GM18519 (cell line): ENCODE data around the gene NUP205.
"Not testable (repeated sequence)": the region's sequence is repeated elsewhere in the genome, so short reads cannot be mapped to it uniquely, and the experiment has no call there.

Source experiments
- ATAC-seq: cut with Tn5 transposase; IDR thresholded peaks from one replicate; pipeline ENCODE4 v1.9.1; 2021; ENCODE audit warnings: mild to moderate bottlenecking, moderate library complexity; ENCODE audit not compliant: unreplicated experiment, low FRiP score

NUP205 gene

DNA sequence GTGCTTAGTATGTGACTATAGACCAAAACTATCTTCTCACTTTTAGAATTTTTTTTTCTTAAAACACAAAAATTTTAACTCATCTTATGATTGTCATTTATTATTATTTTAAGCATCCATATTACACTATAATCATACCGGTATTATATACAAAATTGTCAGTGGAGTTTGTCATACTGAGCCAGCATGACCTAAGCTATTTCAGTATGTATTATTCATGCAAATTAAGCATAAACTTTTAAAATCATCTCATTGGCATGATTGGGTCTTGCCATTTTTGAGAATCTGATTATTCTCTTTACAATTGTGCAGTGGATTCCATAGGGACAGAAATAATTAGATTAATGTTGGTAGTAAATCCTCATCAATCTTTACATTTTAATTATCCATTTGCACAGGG lies 58.4 kb downstream of the NUP205 start:
- no peak for ATAC-seq

DNA sequence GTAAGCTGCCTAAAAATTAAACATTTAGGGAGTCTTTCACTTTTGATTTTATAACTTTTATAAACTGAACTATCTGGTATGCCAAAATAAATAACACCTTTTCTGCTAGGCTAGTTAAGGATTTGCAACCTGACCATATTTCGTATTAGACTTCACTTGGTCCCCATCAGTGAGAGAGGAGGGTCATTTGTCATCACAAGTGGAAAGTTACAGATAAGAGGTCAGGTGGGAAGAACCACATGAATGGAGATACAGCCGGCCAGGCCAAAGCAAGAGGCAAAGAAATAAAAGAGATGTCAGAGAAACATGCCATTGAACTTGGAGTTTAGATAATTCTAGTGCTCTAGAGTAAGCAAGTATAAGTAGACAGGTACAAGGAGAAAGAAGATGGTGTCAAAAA lies 60.1 kb downstream of the NUP205 start:
- no peak for ATAC-seq

DNA sequence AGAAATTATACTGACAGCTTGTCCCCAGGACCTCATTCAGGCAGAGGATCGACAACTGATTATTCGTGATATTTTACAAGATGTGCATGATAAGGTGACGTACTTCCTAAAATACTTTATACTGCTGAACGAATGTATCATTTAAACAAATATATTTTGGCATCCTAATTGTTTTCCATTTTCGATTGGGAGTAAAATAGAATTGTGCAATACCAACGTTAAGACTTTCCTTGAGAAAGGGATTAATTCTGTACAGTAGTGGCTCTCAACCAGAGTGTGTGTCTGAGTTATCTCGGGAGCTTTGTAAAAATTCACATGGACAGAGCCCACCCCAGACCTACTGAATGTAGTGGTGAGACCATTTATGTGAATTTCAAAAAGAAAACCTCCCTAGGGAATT lies 60.8 kb downstream of the NUP205 start:
- ATAC-seq = no peak

DNA sequence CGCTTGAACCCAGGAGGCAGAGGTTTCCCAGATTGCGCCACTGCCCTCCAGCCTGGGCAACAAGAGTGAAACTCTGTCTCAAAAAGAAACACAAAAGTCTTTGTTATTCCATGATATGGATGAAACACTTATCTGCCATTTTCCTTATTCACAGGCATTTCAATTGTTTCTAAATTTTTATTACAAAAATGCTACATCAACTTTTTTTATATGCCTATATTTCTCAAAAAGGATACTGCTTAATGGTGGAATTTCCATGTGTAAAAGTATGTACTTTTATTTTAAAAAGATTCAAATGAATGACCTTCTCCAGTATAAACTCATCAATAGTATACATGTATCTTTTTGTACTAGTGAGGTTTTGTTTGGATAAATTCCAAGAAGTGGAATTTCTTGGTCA lies 62.7 kb downstream of the NUP205 start:
- no peak for ATAC-seq

DNA sequence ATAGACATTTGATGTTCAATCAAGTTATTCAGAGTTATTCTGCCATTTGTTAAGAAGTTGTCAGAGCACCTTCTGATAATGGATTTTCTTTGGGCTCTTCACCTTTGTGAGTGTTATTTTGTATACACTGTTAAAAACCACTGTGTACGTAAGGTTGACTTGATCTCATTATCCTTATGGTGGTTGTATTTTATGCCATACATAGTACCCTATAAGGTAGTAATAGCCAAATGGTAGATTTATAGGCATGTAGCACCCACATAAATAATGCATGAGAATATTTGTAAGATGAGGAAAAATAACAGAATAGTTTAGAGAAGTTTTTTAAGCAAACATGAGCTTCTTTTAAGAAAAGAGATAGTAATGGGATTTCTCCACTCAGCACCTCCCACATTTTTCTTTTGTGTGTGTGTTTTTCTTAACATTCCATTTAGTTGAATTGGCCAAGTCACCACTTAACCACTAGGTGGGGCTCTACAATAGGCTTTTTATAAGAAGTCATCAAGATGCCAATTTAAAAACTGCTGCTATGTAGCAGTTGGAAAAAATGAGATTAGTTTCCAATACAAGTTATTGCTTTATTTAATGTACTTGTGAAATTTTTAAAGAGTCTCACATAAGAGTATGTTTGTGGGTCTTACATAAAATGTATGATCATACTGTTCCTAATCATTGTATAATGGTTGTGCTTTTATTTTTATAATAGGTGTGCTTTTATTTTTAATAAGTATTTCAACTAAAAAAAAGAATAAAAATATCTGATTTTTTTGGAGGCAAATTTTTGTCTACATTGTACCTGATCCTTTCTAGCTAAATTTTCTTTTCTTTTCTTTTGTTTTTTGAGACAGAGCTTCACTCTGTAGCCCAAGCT lies 63.5 kb downstream of the NUP205 start:
- no peak for ATAC-seq

DNA sequence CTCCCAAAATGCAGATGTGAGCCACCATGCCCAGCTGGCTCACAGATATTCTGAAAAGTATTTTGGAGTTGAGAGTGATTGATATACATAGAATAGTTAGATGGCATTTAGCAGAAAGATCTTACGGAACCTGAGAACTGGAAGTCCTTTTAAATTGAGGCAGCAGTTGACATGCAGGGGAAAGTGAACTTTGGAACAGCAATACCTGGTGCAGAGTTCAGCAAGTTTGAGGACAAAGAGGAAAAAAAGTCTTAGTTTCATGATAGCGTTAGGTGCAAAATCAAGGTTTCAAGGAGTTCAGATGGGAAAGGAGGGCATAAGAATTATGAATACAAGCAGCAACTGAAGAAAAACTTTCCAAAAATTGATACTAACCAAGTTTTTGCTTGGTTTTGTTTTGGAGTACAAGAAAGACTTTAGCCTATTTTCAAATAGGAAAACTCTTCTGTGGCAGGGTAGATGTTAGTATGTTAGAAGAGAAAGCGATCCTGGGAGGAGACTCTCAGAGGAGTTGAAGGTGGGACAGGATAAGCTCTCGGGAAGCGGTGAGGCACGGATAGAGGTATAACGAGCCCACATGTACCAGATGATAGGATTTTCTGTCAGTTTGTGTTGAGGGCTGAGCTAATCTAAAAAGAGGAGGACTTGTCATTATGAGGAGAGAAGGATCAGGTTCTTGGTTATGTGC lies 76.6 kb downstream of the NUP205 start:
- ATAC-seq = no peak

DNA sequence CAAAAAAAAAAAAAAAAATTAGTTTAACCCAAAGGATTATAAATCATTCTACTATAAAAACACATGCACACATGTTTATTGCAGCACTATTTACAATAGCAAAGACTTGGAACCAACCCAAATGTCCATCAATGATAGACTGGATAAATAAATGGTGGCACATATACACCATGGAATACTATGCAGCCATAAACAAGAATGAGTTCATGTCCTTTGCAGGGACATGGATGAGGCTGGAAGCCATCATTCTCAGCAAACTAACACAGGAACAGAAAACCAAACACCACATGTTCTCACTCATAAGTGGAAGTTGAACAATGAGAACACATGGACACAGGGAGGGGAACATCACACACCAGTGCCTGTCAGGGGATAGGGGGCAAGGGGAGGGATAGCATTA lies 82.0 kb downstream of the NUP205 start:
- ATAC-seq = not testable (repeated sequence)

DNA sequence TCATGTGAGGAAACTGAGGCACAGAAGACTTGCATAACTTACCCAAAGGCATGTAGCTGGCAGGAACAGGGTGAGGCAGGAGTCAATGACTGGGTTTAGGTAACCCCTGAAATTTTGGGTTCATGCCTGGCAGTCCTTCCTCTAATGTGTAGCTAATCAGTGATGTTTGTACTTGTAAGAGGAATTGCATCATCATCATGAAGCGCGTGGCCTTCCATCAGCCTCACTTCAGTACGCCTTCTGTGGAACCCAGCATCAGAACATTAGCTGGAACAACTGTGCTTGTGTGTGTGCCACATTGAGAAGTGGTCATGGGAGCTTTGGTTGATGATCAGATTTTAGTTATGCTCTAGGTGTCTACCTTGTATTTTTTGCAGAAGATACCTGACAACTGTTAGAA lies 86.4 kb downstream of the NUP205 start:
- ATAC-seq = no peak

DNA sequence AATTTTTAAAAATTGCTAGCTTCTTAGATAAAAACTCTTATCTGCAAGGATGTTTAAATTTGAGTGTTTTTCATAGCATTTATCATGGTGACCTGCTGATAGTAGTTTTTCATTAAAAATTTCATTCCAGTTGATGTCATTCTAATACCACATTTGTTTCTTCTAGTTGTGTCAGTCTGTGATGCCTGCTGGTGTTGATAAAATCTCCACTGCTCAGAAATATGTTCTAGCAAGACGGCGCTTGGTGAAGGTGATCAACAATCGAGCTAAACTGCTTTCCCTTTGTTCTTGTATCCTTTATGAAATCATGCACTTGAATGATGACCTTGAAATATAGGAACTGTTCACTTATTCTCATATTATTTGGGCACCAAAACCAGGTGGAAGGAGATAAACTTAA lies 87.0 kb downstream of the NUP205 start:
- no peak for ATAC-seq

DNA sequence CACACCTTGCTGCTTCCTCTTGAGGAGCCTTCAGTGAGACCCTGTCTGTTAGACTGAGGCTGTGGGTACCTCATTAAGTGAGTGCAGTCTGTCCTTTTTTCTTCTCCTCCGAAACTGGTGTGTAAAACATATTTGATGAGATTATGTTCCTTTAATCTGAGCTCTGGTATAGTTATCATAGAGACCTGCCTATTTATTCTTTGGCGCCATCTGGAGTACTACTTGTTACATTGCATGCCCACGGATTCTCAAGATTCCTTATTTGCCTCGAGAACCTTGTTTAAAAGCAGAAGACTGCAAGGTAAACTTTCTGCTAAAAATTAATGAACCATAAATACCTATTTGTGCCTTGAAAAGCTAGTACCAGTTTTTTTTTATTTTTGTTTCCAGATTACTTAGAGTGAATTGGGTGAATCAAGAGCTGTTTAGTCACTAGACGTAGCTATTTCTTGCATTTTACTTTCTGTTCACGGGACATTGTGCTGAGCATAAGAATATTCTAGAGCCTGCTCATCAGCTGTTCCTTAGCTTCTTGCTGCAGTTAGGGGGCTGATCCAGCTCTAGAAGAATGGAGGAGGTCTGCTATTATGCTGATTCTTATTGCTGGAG lies 87.7 kb downstream of the NUP205 start:
- ATAC-seq = no peak

DNA sequence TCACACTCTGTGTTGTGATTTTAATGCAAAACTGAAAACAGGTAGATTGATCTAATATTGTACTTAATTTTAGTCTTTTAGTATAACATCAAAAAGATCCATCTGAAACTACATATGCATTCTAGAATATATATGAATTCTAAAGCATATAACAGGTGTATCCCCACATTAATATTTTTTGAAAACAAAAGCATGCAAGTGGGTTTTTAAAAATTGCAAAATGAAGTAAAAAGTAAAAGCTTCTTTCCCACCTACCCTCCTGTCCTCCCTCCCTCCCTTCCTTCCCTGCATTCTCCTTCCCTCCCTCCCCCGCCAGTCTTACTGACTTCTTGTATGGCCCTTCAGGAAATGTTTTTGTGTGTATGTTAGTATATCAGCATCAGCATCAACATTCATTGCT lies 90.0 kb downstream of the NUP205 start:
- no peak for ATAC-seq

DNA sequence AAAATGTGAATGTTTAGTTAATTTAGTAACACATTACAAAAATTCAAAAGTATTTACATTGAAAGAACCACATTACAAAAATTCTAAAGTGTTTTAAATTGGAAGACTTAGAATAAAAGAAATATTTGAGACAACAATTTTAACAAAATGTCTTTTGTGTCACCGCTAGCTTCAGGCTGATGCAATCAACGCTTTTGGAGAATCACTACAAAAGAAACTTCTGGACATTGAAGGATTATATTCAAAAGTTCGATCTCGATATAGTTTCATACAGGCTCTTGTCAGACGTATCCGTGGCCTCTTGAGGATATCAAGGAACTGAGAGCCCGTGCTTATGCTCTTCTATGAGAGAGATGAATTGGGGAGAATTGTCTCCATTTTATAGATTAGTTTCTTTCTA lies 90.5 kb downstream of the NUP205 start:
- no peak for ATAC-seq

DNA sequence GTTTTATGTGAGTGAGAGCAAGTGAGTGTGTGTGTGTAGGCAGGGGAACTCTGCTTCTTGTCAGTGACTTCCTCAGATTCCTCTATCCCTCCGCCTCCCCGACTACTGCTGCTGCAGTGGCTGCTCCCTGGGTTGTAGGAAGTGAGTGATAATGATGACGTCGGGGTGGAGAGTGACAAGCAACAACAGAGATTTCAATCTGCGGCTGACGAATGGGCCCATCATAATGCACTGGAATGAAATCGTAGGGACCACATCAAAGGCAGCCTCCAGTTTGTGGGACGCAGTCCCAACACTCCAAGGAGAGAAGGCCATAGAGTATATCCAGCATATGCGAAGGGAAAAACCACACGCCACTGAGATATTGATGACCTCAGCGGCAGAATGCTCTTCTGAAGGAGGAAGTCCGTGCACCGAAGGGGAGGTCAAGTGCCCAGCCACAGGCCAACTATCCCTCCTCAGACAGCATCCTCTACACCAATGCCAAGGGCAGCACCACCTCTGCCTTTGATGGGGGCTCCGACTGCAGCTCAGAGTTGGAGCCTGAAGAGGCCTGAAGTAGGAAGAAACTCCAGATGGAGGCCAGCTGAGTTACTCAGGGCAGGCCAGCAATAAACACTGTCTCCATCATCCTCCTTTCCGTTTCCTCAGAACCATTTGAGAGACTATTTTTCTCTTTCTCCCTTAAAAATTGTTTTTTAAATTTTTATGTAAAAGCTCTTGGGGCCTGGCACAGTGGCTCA lies 93.3 kb downstream of the NUP205 start:
- ATAC-seq = no peak

DNA sequence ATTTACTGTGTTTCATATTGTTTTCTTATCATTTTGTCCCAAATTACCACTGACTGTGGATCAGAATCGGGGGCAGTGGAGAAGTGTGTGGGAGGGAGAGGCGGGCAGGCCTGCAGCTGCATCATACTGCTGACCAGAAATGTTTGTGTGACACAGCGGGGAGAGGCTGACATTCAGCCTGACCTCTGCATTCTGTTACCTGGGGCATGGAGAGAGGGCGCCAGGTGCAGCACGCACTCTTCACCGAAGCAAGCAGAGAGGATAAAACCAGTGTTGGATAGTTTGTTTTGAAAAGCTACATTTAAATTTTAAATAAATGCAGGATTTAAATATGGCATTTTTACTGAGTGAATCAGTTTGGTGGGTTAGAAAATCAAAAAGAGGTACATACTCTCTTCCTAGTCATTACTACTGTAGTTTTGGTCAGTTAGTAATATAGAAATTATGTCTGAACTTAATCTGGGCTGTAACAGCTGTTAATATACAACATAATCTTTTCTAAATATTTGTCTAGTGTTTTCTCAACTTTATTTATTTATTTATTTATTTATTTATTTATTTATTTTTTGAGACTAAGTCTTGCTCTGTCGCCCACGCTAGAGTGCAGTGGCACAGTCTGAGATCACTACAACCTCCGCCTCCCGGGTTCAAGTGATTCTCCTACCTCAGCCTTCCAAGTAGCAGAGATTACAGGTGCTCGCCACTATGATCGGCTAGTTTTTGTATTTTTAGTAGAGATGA lies 95.8 kb downstream of the NUP205 start:
- no peak for ATAC-seq

DNA sequence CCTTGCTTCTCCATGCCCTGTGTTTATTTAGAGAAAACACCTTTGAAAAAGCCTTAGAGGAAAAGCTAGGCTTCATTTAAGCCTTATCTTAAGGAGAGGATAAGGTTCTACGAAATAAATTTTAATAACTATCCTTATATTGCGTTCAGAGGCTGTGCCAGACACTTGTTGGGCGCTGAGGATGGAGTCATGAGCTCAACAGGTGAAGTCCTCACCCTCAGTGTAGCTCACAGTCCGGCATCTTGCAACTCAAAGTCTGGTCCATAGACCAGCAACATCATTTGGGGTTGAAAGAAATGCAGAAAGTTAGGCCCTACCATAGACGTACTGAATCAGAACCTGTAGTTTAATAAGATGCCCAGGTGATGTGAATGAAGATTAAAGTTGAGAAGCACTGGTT lies 100.8 kb downstream of the NUP205 start:
- no peak for ATAC-seq

DNA sequence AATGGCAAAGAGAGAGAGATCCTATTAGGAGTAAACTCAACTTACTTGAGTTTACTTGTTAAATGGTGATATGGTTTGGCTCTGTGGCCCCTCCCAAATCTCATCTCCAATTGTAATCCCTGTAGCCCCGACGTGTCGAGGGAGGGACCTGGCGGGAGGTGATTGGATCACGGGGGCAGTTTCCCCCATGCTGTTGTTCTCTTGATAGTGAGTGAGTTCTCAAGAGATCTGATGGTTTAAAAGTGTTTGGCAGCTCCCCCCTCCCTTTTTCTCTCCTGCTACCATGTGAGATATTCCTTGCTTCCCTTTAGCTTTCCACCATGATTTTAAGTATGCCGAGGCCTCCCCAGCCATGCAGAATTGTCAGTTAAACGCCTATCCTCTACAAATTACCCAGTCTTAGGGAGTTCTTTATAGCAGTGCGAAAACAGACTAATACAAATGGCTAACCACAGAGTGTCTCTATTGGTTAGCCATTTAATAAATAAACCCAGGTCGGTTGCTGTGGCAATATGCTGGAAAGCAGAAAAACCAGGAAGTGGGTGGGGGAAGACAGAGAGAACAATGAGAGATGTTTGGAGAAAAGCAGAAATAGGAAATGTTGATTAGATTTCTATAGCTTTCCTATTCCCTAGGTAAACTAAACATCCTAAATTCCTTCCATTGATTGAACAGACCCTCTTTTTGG lies 101.6 kb downstream of the NUP205 start:
- no peak for ATAC-seq

DNA sequence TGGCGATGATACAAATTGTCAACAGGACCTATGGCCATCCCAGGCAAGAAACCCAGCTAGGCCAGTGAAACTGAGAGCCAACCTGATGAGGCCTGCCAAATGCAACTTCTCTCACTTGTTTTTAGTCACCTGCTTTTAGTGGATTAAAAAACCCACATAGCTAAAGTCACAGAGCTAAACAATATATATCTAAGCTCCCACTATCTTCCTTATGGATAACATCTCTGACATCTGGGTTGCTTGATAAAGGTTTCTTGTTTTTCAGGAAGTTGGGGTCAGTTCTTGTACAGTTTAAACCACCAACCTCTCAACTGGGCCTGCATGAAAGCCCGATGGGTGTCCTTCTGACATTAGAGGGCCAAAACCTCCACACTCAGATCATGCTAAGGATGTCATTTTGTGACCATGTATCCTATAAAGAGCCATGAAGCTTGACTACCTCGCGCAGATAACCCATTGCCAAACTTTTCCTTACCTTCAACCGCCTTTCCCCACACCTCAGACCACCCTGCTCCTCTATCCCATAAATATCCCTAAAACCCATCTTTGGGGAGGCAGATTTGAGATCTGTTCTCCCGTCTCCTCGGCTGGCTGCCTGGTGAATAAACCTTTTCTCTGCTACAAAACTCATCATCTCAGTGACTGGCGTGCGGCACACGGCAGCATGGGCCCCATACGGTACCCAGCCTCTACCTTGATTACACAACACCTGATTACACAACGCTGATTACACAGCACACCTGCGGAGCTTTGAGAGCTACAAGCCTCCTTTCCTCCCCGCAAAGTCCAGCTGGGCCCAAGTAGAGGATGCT lies 103.8 kb downstream of the NUP205 start:
- no peak for ATAC-seq

DNA sequence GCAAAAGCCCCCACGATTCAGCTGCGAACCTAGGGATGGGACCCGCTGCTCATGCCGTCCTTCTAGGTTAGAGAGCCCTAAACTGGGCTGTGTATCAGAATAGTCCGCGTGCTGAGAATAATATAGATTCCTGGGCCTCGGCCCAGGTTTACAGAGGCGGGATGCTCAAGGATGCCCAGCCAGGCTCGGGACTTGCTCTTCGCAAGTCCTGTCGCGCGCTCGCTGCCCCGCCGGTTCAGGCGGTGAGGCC lies 104.3 kb downstream of the NUP205 start:
- no peak for ATAC-seq
